Measurements from ENCODE around the gene GRM8.

The GRM8 gene

GRCh38 chr7:126656165-126656564 lies 596.6 kb downstream of the GRM8 start:
- DNase-seq = no peak

GRCh38 chr7:126637538-126637937 lies 615.2 kb downstream of the GRM8 start:
- DNase-seq = no peak

GRCh38 chr7:126635545-126635944 lies 617.2 kb downstream of the GRM8 start:
- peak; percentile 23 for DNase-seq

- peak; percentile 28 for DNase-seq
Measured at GRCh38 chr7:126608339-126608776, 644.4 kb downstream of the GRM8 start.

GRCh38 chr7:126606331-126606730 lies 646.4 kb downstream of the GRM8 start:
- peak; percentile 10 for DNase-seq

- DNase-seq = no peak
Measured at GRCh38 chr7:126605553-126605952, 647.2 kb downstream of the GRM8 start.

GRCh38 chr7:126605056-126605455 lies 647.7 kb downstream of the GRM8 start:
- DNase-seq = no peak

- DNase-seq = no peak
Measured at GRCh38 chr7:126589068-126589684, 663.6 kb downstream of the GRM8 start.

- no peak for DNase-seq
Measured at GRCh38 chr7:126578338-126578737, 674.4 kb downstream of the GRM8 start.

- DNase-seq = no peak
Measured at GRCh38 chr7:126574276-126575250, 678.2 kb downstream of the GRM8 start.

GRCh38 chr7:126570845-126571244 lies 681.9 kb downstream of the GRM8 start:
- DNase-seq = no peak

- no peak for DNase-seq
Measured at GRCh38 chr7:126569402-126569801, 683.3 kb downstream of the GRM8 start.

- no peak for DNase-seq
Measured at GRCh38 chr7:126557271-126557670, 695.5 kb downstream of the GRM8 start.

- DNase-seq = no peak
Measured at GRCh38 chr7:126541406-126541805, 711.3 kb downstream of the GRM8 start.

- DNase-seq = peak; percentile 64
Measured at GRCh38 chr7:126535176-126535575, 717.6 kb downstream of the GRM8 start.

- DNase-seq = no peak
Measured at GRCh38 chr7:126533715-126534114, 719.0 kb downstream of the GRM8 start.

GRCh38 chr7:126529833-126530232 lies 722.9 kb downstream of the GRM8 start:
- no peak for DNase-seq

GRCh38 chr7:126529254-126529653 lies 723.5 kb downstream of the GRM8 start:
- no peak for DNase-seq

- DNase-seq = no peak
Measured at GRCh38 chr7:126525906-126526305, 726.8 kb downstream of the GRM8 start.

- DNase-seq = no peak
Measured at GRCh38 chr7:126524967-126525366, 727.8 kb downstream of the GRM8 start.

GRCh38 chr7:126511046-126511445 lies 741.7 kb downstream of the GRM8 start:
- DNase-seq = no peak

GRCh38 chr7:126501617-126502016 lies 751.1 kb downstream of the GRM8 start:
- no peak for DNase-seq

GRCh38 chr7:126499481-126499880 lies 753.3 kb downstream of the GRM8 start:
- no peak for DNase-seq

- DNase-seq = no peak
Measured at GRCh38 chr7:126495733-126496132, 757.0 kb downstream of the GRM8 start.

All from NCI-H2029 (cell line).